ENCODE data around the gene KRT4. TPM values are rescaled to one million over a fixed set of nuclear protein-coding genes. Genes with fewer than 3 reads are reported as not detected.

The KRT4 gene
- total and polyA plus RNA-seq, 2 experiments from 2014 or later = not detected

GRCh38 chr12:52800259-52800917 is 13.5 kb downstream of the KRT4 start:
- no peaks in the 10 kb centered on the region for H3K4me1 ChIP-seq (ENCODE audit: low read depth)
- H3K9me3 ChIP-seq (ENCODE audit: low read depth) = no peaks in the 10 kb centered on the region
- H3K4me3 ChIP-seq = no peak overlapping the region
- H3K27ac ChIP-seq = no peak overlapping the region
- TF ChIP-seq CTCF (IDR thresholded peaks at IDR 0.05; ENCODE audit: low read depth, low read length) = no peak
- no peaks in the 10 kb centered on the region for H3K36me3 ChIP-seq
- no peak for DNase-seq (ENCODE audit: low read depth in 1 of 2, low spot score in 1 of 2)
- peaks cover 4% of the 10 kb centered on the region for H3K27me3 ChIP-seq

DNA sequence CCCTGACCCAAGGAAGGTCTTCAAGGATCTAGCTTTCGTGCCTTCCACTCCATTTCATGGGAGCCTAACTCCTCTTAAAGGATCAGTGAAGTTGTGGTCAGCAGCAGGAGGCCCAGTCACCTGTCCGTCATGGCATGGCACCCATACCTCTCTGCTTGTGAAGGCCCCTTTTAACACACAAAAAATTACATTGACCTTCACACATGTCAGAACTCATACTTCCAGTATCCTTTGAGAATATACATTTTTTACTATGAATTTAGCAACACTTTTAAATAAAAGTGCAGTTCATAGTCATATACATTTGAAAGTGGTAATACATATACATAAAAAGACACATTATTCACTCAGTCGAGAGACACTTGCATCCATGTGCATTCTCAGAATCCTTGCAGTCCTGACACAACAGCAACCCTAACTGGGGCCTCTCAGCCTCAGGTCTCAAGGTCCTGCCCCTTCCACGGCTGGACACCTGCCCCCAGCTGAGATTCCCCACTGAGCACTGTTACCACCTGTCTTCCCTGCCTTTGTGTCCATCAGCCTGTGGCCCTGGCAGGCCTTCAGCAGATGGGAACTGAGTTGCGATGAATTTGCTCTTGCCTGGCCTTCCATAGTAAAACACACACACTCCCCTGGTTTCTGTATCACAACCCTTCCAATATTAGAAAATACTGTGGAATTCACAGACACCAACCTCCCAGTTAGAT is 14.3 kb downstream of the KRT4 start:
- no peaks in the 10 kb centered on the region for H3K4me1 ChIP-seq (ENCODE audit: low read depth)
- no peak overlapping the region for H3K27ac ChIP-seq
- no peaks in the 10 kb centered on the region for H3K9me3 ChIP-seq (ENCODE audit: low read depth)
- no peaks in the 10 kb centered on the region for H3K36me3 ChIP-seq
- DNase-seq (ENCODE audit: low read depth in 1 of 2, low spot score in 1 of 2) = no peak
- no peak overlapping the region for H3K4me3 ChIP-seq
- H3K27me3 ChIP-seq = peaks cover 4% of the 10 kb centered on the region
- TF ChIP-seq CTCF (IDR thresholded peaks at IDR 0.05; ENCODE audit: low read depth, low read length) = no peak

DNA sequence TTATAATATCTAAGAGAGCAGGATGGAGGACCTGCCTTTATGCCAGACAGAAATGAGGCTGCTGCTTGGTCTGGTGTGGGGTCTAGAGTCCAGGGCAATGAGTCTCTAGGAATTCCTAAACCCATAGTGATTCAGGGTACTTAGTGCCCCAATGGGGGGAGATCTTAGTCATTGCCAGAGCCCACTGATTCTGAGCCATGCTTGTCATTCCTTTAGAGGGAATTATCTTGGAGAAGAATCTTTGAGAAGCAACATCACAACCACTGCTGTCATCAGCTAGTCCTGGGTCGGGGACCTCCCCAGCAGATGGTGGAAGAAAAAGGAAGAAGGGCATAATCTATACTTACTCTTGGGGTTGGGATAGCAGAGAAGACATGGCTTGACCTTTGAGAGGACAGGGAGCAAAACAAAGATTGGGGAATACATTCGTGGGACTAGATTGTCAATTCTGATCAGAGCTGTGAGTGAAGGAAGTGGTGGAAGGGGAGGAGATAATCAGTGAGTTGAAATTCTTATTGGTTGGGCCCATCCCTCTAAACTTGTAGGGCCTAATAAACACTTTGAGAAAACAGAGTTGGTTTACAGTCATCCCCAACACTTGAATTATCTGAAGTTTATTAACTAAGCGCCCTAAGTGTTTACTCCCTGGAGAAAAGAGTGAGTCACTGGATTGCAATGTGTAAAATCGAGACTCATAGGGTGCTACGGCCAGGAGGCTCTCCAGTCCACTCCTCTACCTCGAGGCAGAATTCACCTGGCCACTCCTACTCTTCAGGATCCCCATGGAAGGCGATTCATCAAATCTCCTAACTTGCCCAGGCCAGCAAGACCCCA is 15.0 kb downstream of the KRT4 start:
- no peak overlapping the region for H3K27ac ChIP-seq
- TF ChIP-seq CTCF (IDR thresholded peaks at IDR 0.05; ENCODE audit: low read depth, low read length) = no peak
- no peaks in the 10 kb centered on the region for H3K4me1 ChIP-seq (ENCODE audit: low read depth)

GRCh38 chr12:52798003-52798670 is 15.8 kb downstream of the KRT4 start:
- peaks cover 8% of the 10 kb centered on the region for H3K27me3 ChIP-seq
- TF ChIP-seq CTCF (IDR thresholded peaks at IDR 0.05; ENCODE audit: low read depth, low read length) = no peak
- H3K4me1 ChIP-seq (ENCODE audit: low read depth) = no peaks in the 10 kb centered on the region
- H3K36me3 ChIP-seq = no peaks in the 10 kb centered on the region
- H3K4me3 ChIP-seq = no peak overlapping the region
- DNase-seq (ENCODE audit: low read depth in 1 of 2, low spot score in 1 of 2) = no peak
- no peak overlapping the region for H3K27ac ChIP-seq
- H3K9me3 ChIP-seq (ENCODE audit: low read depth) = no peaks in the 10 kb centered on the region

More for the DNA sequence above, 15.0 kb downstream of the KRT4 start:
- Histone ChIP-seq H3K4me3 (no peak overlapping the region), H3K9me3 (ENCODE audit: low read depth) (no peaks in the 10 kb centered on the region), H3K27me3 (peaks cover 4% of the 10 kb centered on the region), H3K36me3 (no peaks in the 10 kb centered on the region)
- DNase-seq (ENCODE audit: low read depth in 1 of 2, low spot score in 1 of 2) = no peak

GRCh38 chr12:52797529-52797894 is 16.4 kb downstream of the KRT4 start:
- Histone ChIP-seq H3K27me3 (peaks cover 14% of the 10 kb centered on the region), H3K9me3 (ENCODE audit: low read depth) (no peaks in the 10 kb centered on the region), H3K4me1 (ENCODE audit: low read depth) (no peaks in the 10 kb centered on the region), H3K4me3 (no peak overlapping the region), H3K36me3 (no peaks in the 10 kb centered on the region), H3K27ac (no peak overlapping the region)
- no peak for DNase-seq (ENCODE audit: low read depth in 1 of 2, low spot score in 1 of 2)
- TF ChIP-seq CTCF (IDR thresholded peaks at IDR 0.05; ENCODE audit: low read depth, low read length) = no peak
